ENCODE data around the gene AKIRIN2. TPM values are rescaled to one million over a fixed set of nuclear protein-coding genes. Genes with fewer than 3 reads are reported as not detected.
A peak's percentile ranks its signal among the peaks of the same experiment; 100 is the strongest.

AKIRIN2 gene
- total and polyA plus RNA-seq, 2 of the 13 experiments (the other 11 are each of a cell fraction or from before 2014, with no cell fraction given) = 15.6 to 23.4 TPM

DNA sequence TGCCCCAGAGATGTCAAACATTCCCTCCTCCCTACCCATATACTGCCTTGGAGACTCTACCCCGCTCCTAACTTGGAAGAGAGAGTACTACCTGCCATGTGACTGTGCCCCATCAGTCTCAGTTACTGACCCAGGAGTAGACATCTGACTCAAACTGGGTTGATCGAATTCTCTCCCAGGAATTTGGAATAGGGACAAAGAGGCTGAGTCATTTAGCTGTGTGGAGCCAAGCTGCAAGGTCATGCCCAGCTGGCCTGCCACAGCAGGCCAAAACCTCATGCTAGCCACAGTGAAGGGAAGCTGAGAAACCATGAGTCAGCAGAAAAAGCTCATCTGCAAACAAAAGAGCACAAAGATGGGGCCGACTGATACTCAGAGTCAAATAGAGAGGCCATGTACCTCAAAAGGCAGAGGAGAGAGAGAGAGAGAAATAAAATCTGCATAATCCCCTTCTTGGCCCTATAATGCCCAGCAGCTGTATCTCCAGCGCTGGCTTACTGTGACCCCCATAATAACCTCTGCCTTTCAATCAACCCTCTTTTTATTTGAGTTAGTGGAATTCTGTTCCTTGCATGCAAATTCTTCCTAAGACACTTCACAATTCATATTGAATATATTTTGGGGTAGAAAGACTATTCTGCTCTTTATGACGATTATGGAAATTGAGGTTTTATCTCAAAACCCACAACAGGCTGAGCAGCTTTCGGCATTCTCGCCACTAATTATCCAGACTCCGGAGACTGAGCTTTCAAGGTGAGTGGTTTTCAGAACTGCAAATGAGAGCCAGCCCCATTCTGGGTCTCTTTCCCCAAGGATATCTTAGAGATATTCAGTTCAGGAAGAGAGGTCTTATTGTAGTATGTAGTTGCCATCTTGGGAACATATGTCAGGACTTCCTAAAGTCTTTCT lies 21.4 kb upstream of the AKIRIN2 start (continued):
- no peak for TF ChIP-seq SNAI1 (CRISPR knock-in tag; IDR thresholded peaks at IDR 0.05; ENCODE audit: borderline replicate concordance)

DNA sequence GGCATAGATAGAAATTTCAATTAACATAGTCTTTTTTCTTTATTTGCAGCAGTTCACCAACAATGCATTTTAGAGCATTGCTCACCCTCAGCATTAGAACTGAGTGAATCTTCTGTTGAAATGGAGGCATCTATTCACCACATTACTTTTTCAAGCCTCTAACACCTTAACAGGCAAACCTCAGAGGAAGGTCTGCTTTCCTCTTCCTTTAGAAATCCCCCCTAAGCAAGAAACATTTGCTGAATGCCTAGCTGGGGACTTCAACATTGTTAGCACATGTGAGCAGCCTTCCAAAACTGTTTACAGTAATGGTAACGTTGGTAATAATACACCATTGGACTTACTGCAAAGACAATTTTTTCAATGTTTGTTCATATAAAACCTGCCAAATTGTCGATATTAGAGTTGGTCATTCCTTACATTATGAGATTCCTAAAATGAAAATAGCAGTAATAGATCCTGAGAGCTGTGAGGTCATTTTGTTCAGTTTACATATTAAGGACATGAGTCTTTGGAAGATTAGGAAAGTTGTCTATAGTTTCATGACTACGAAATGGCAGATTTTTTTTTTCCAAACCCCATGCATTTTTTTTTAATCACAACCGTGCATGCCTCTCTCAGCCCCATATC lies 20.6 kb upstream of the AKIRIN2 start:
- POLR2A ChIA-PET = interaction anchor here (0.7 to 1.5 kb wide), 2 partner anchors 17 to 20 kb away, joined by 3 to 6 read pairs; partner anchors contain the start of gene AKIRIN2
- CTCF ChIA-PET (ENCODE audit: low intra/inter-chr PET ratio, low total read pairs) = no interaction called here
- ATAC-seq (no peak), FAIRE-seq (no peak), DNase-seq (ENCODE audit: low spot score) (no peak)
- Histone ChIP-seq H3K36me3 (replicated peaks in 1 of 2; ENCODE audit: control insufficient read depth in 1 of 2, insufficient read depth in 2 of 2, low read length in 2 of 2) (no peaks in the 10 kb centered on the region), H3K4me3 (replicated peaks in 1 of 3; ENCODE audit: insufficient read depth in 1 of 3, low read depth in 2 of 3, low read length in 3 of 3) (no peak overlapping the region), H3K9ac (ENCODE audit: insufficient read depth, low read depth, low read length) (no peak overlapping the region), H3K79me2 (ENCODE audit: insufficient read depth, low read length) (no peaks in the 10 kb centered on the region), H4K20me1 (ENCODE audit: insufficient read depth, low read length) (no peaks in the 10 kb centered on the region), H2AFZ (ENCODE audit: low read length) (no peak overlapping the region), H3K27ac (ENCODE audit: extremely low read length, insufficient read depth, low read length) (peak overlapping the region; percentile 34), H3K4me1 (ENCODE audit: insufficient read depth, low read length) (peaks cover 24% of the 10 kb centered on the region), H3K4me2 (ENCODE audit: low read depth, low read length) (no peak overlapping the region), H3K9me3 (ENCODE audit: low read length) (no peaks in the 10 kb centered on the region), H3K27me3 (ENCODE audit: control insufficient read depth in 1 of 2, insufficient read depth in 2 of 2, low read length in 2 of 2) (no peaks in the 10 kb centered on the region)
- 81% methylated on average over 4 of the region's 4 CpGs for WGBS (ENCODE audit: low lambda C conversion rate)
- intact Hi-C loops (cut with micrococcal nuclease; ENCODE audit: unreplicated experiment) (no loop called here), in situ Hi-C loops (cut with HindIII; ENCODE audit: extremely low pct_ligation_motif_present, low pct_unique_long_range_greater_than_20kb) (no loop called here)
- no TSS peak for BruUV-seq (replicated peaks)
- TF ChIP-seq NR2F6 (IDR thresholded peaks at IDR 0.05) (no peak), NR2F6 (CRISPR knock-in tag; IDR thresholded peaks at IDR 0.05) (no peak), RORA (CRISPR knock-in tag; IDR thresholded peaks at IDR 0.05) (no peak), BORCS8-MEF2B (CRISPR knock-in tag; IDR thresholded peaks at IDR 0.05) (no peak), SOX6 (IDR thresholded peaks at IDR 0.05) (no peak), SOX6 (CRISPR knock-in tag; IDR thresholded peaks at IDR 0.05) (no peak), DDIT3 (CRISPR knock-in tag; IDR thresholded peaks at IDR 0.05) (no peak), ZNF207 (IDR thresholded peaks at IDR 0.05; ENCODE audit: borderline replicate concordance) (no peak), TOPORS (CRISPR knock-in tag; IDR thresholded peaks at IDR 0.05) (no peak)
